Pancreas (tissue), 10 donors: ENCODE results near the gene PRKAG3. TPM values are rescaled to one million over a fixed set of nuclear protein-coding genes. Genes with fewer than 3 reads are reported as not detected.
"Not testable (repeated sequence)": the region's sequence is repeated elsewhere in the genome, so short reads cannot be mapped to it uniquely, and the experiment has no call there.

Experiments used
- ATAC-seq, 4 donors: fragments of 200-7000 bp; cut with Tn5 transposase; one replicate each; pipeline versions ENCODE4 v1.8.0 to v1.9.1; 2020; ENCODE audit warnings: mild to moderate bottlenecking in 4 of 4, moderate library complexity in 4 of 4
- DNase-seq, 6 donors: peaks; one replicate each; pipeline ENCODE4 v3.0.0-alpha.2; 2020
- FAIRE-seq: peaks from 2 replicates; lab custom pipeline; 2012; peaks lifted over from hg19 to GRCh38; lab: Jason Lieb, UNC
- H3K27ac ChIP-seq, 4 donors: fragments of 200-600 bp; sonication (generic); 1 replicate in 3 of 4; 2 replicates in 1 of 4; pipeline versions ENCODE4 v1.5.0 to v1.8.0; 2020
- H3K27me3 ChIP-seq, 4 donors: fragments of 200-600 bp; one replicate each; pipeline ENCODE4 v1.8.0; 2021
- H3K36me3 ChIP-seq, 3 donors: fragments of 200-600 bp; sonication (generic) in 1 of 3; one replicate each; pipeline versions ENCODE4 v1.5.0 to v1.8.0; 2020 to 2021
- H3K4me1 ChIP-seq, 3 donors: fragments of 200-600 bp; one replicate each; pipeline ENCODE4 v1.8.0; 2021
- H3K4me3 ChIP-seq, 4 donors: fragments of 200-600 bp; sonication (generic) in 2 of 4; one replicate each; pipeline versions ENCODE4 v1.5.0 to v1.8.0; 2020 to 2021
- H3K9me3 ChIP-seq, 4 donors: fragments of 200-600 bp; one replicate each; pipeline ENCODE4 v1.8.0; 2021
- WGBS, 2 donors: extraction: QIAGEN DNeasy Blood & Tissue Kit; methylation state at CpG; one replicate each; pipeline ENCODE4 v1.1.7; 2013; 5-methylcytosine and 5-hydroxymethylcytosine counted together
- intact Hi-C, 3 donors: fragments of 100-400 bp; cut with DNase I; formaldehyde crosslinking; loops; one replicate each; pipeline versions ENCODE4 v1.11.1 to v1.14.2; 2022
- microRNA-seq, 2 donors: library from miRNA; unstranded; fragments of <30 nt; microRNA quantifications; one replicate each; pipeline versions ENCODE4 to v1.1.0, GENCODE V29; 2019 to 2020
- polyA plus RNA-seq, 2 donors: library from polyadenylated mRNA; stranded (reverse); fragments of 200-250 nt; gene quantifications; one replicate each; pipeline ENCODE4 v1.2.3, GENCODE V29; 2013
- total RNA-seq, 6 donors: library from RNA; stranded (reverse); fragmentation: NEBNext Ultra II Directional in 4 of 6; extraction: Animal tissue kit (Norgen Biotek cat#: 25700) in 4 of 6; gene quantifications; one replicate each; pipeline versions ENCODE4 v1.2.1 to v1.2.4, GENCODE V29; 2021 to 2023
- TF ChIP-seq, protein P1 (sequence below), 4 donors: fragments of 200-600 bp; sonication (generic) in 3 of 4; IDR thresholded peaks; one replicate each; pipeline versions ENCODE4 v1.5.0 to v1.8.0; 2021; ENCODE audit warnings: antibody characterized with exemption in 4 of 4
- donor health status: healthy with polysubstance abuse.
- donor health status: DM: no; HTN: no; CAD: no; lungs with moderate emphysema.
- donor health status: DM: no; HTN: no; CAD: no.
- donor health status: control.
- donor health status: control.
- donor health status: Bipolar disorder and iron deficiency.
- donor health status: DM: yes; HTN: yes; CAD: no.
- donor health status: DM: no; HTN: no; CAD: no.
- donor health status: DM: no; HTN: no; CAD: no.
- donor health status: DM: yes; HTN: yes; CAD: no.

The PRKAG3 gene
- total and polyA plus RNA-seq, 8 donors = not detected

DNA sequence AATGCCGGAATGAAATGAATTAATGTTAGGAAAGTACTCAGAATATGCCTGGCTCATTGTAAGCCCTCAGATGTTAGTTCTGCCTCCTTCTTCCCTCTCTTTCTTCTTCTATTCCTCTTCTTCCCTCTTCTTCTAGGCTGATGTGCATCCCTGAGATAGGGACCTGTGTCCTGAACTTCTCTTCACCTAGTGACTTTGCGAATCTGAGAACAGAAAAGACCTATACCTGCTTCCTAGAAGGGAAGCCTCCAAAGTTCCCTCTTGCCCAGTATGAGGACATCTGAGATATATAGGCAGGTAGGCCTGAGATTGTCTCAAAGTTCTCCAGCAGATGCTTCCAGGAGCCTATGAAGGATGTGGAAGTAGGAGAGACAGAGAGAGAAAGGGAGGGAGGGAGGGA lies 57.7 kb downstream of the PRKAG3 start:
- no peak for FAIRE-seq

DNA sequence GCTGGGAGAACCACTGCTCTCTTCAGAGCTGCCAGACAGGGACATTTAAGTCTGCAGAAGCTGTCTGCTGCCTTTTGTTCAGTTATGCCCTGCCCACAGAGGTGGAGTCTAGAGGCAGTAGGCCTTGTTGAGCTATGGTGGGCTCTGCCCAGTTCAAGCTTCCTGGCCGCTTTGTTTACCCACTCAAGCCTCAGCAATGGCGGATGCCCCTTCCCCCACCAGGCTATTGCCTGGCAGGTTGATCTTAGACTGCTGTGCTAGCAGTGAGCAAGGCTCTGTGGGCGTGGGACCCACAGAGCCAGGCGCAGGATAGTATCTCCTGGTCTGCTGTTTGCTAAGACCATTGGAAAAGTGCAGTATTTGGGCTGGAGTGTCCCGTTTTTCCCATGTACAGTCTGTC lies 58.8 kb downstream of the PRKAG3 start:
- H3K27ac ChIP-seq, FAIRE-seq, intact Hi-C loops: not testable (repeated sequence)

More for the DNA sequence above, 57.7 kb downstream of the PRKAG3 start:
- Histone ChIP-seq H3K4me3 (no peak overlapping the region), H3K27me3 (no peaks in the 10 kb centered on the region), H3K36me3 (no peaks in the 10 kb centered on the region), H3K4me1 (no peaks in the 10 kb centered on the region), H3K9me3 (no peaks in the 10 kb centered on the region), H3K27ac (no peak overlapping the region)
- DNase-seq (no peak), ATAC-seq (no peak)
- 93 to 98% methylated on average over 2 of the region's 2 CpGs for WGBS, 2 donors
- intact Hi-C loops = no loop called here
- TF ChIP-seq, protein P1, sequence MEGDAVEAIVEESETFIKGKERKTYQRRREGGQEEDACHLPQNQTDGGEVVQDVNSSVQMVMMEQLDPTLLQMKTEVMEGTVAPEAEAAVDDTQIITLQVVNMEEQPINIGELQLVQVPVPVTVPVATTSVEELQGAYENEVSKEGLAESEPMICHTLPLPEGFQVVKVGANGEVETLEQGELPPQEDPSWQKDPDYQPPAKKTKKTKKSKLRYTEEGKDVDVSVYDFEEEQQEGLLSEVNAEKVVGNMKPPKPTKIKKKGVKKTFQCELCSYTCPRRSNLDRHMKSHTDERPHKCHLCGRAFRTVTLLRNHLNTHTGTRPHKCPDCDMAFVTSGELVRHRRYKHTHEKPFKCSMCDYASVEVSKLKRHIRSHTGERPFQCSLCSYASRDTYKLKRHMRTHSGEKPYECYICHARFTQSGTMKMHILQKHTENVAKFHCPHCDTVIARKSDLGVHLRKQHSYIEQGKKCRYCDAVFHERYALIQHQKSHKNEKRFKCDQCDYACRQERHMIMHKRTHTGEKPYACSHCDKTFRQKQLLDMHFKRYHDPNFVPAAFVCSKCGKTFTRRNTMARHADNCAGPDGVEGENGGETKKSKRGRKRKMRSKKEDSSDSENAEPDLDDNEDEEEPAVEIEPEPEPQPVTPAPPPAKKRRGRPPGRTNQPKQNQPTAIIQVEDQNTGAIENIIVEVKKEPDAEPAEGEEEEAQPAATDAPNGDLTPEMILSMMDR (IDR thresholded peaks at IDR 0.05) = no peak

More for the DNA sequence above, 58.8 kb downstream of the PRKAG3 start:
- not testable (repeated sequence) for H3K36me3 ChIP-seq, H3K27me3 ChIP-seq, H3K4me1 ChIP-seq, H3K4me3 ChIP-seq, H3K9me3 ChIP-seq, DNase-seq, ATAC-seq
- 86% methylated on average over 5 of the region's 5 CpGs for WGBS, 2 donors

Small RNA genes lying within 50 kb of the gene (microRNA-seq; reads per million reads assigned to microRNA genes)
- gene MIR9500 = 0 reads per million in 2 donors

Other genes starting within 250 kb of the PRKAG3 start
- gene PLCD4, start 223.9 kb downstream of the PRKAG3 start, total RNA-seq = under 1 TPM in 5 of 6 donors, not detected in 1; 0.19 to 0.58 (median 0.34) TPM
- gene PLCD4, start 223.9 kb downstream of the PRKAG3 start, polyA plus RNA-seq = 1 to 10 TPM in 1 of 2 donors, under 1 TPM in 1; 0.27 to 1.1 TPM
- 10 to 100 TPM in 3 of 6 donors, 1 to 10 TPM in 3; 8.6 to 16.7 (median 9.9) TPM for gene ZNF142, start 172.2 kb downstream of the PRKAG3 start, total RNA-seq
- gene ZNF142, start 172.2 kb downstream of the PRKAG3 start, polyA plus RNA-seq = 10 to 100 TPM in 1 of 2 donors, 1 to 10 TPM in 1; 7.9 to 13.8 TPM
- 10 to 100 TPM; 16.3 to 34.1 (median 23.1) TPM for gene BCS1L, start 172.1 kb downstream of the PRKAG3 start, total RNA-seq
- gene BCS1L, start 172.1 kb downstream of the PRKAG3 start, polyA plus RNA-seq = 100 to 1,000 TPM in 1 of 2 donors, 10 to 100 TPM in 1; 84.2 to 110 TPM
- gene RNF25, start 159.8 kb downstream of the PRKAG3 start, total RNA-seq = 10 to 100 TPM in 2 of 6 donors, 1 to 10 TPM in 4; 4.5 to 10.2 (median 7.9) TPM
- 10 to 100 TPM; 18.1 to 28.8 TPM for gene RNF25, start 159.8 kb downstream of the PRKAG3 start, polyA plus RNA-seq
- gene STK36, start 159.7 kb downstream of the PRKAG3 start, total RNA-seq = 10 to 100 TPM in 5 of 6 donors, 1 to 10 TPM in 1; 8.3 to 40.8 (median 18.1) TPM
- gene STK36, start 159.7 kb downstream of the PRKAG3 start, polyA plus RNA-seq = 10 to 100 TPM; 54.0 TPM
- gene TTLL4, start 121.0 kb downstream of the PRKAG3 start, total RNA-seq = 10 to 100 TPM; 12.0 to 25.3 (median 13.6) TPM
- 10 to 100 TPM; 23.7 to 23.9 TPM for gene TTLL4, start 121.0 kb downstream of the PRKAG3 start, polyA plus RNA-seq
- gene CYP27A1, start 49.7 kb downstream of the PRKAG3 start, total RNA-seq = 10 to 100 TPM in 1 of 6 donors, 1 to 10 TPM in 5; 3.1 to 21.6 (median 4.0) TPM
- 1 to 10 TPM; 6.1 to 9.9 TPM for gene CYP27A1, start 49.7 kb downstream of the PRKAG3 start, polyA plus RNA-seq
- gene WNT6, start 28.0 kb upstream of the PRKAG3 start, total RNA-seq = under 1 TPM in 5 of 6 donors, not detected in 1; 0.09 to 0.53 (median 0.16) TPM
- gene WNT6, start 28.0 kb upstream of the PRKAG3 start, polyA plus RNA-seq = 1 to 10 TPM in 1 of 2 donors, under 1 TPM in 1; 0.38 to 1.2 TPM
- 1 to 10 TPM in 1 of 6 donors, under 1 TPM in 2, not detected in 3; 0.15 to 1.5 (median 0.23) TPM for gene WNT10A, start 49.0 kb upstream of the PRKAG3 start, total RNA-seq
- gene WNT10A, start 49.0 kb upstream of the PRKAG3 start, polyA plus RNA-seq = under 1 TPM; 0.05 to 0.30 TPM
- gene CDK5R2, start 127.9 kb upstream of the PRKAG3 start, total RNA-seq = 1 to 10 TPM in 2 of 6 donors, under 1 TPM in 4; 0.19 to 1.7 (median 0.65) TPM
- 1 to 10 TPM; 4.2 to 8.6 TPM for gene CDK5R2, start 127.9 kb upstream of the PRKAG3 start, polyA plus RNA-seq
- gene FEV, start 153.4 kb upstream of the PRKAG3 start, total RNA-seq = 1 to 10 TPM in 2 of 6 donors, under 1 TPM in 4; 0.35 to 3.1 (median 0.72) TPM
- 10 to 100 TPM in 1 of 2 donors, 1 to 10 TPM in 1; 3.9 to 32.6 TPM for gene FEV, start 153.4 kb upstream of the PRKAG3 start, polyA plus RNA-seq
- gene CRYBA2, start 161.6 kb upstream of the PRKAG3 start, total RNA-seq = 10 to 100 TPM in 2 of 6 donors, 1 to 10 TPM in 4; 3.7 to 29.6 (median 7.4) TPM
- 100 to 1,000 TPM in 1 of 2 donors, 10 to 100 TPM in 1; 66.3 to 314 TPM for gene CRYBA2, start 161.6 kb upstream of the PRKAG3 start, polyA plus RNA-seq
- under 1 TPM; 0.06 to 0.22 (median 0.12) TPM for gene CFAP65, start 209.7 kb upstream of the PRKAG3 start, total RNA-seq
- under 1 TPM; 0.19 to 0.38 TPM for gene CFAP65, start 209.7 kb upstream of the PRKAG3 start, polyA plus RNA-seq
- gene IHH, start 229.1 kb upstream of the PRKAG3 start, total RNA-seq = under 1 TPM in 2 of 6 donors, not detected in 4; 0.09 to 0.19 TPM
- gene IHH, start 229.1 kb upstream of the PRKAG3 start, polyA plus RNA-seq = under 1 TPM in 1 of 2 donors, not detected in 1; 0.09 TPM